ENCODE data around the gene MRM2.

Gene MRM2

DNA sequence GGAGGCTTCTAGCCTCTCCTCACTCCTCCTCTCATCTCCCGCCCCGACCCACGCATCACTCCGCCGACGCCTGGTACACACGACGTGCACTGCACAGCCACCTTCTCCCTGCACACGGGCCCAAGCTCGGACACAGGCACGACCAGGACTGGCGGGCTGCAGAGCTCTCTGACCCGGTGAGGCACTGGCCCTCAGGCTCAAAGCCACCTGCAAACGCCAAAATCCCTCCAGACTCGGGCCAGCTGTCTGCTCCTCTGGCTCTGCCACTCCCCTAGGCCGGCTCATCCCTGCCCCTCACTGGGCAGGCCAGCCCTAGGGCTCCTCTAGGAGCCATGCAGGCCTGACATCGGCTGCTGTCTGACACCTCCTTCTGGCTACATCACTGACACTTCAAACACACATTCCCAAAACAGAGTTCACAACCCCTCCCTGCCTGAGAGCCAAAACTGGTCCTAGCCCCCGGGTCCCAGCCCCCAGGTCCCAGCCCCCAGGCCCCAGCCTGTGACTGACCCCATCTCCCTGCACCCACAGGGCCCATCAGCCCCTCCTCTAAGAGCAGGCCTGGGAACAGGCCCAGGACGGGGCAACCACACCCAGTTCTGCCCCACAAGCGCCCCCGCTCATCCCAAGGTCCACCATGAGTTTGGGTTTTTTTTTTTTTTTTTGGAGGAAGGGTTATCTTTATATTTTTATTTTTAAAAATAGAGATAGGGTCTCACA is 44.4 kb downstream of the MRM2 start:
- TF ChIP-seq, protein P1, sequence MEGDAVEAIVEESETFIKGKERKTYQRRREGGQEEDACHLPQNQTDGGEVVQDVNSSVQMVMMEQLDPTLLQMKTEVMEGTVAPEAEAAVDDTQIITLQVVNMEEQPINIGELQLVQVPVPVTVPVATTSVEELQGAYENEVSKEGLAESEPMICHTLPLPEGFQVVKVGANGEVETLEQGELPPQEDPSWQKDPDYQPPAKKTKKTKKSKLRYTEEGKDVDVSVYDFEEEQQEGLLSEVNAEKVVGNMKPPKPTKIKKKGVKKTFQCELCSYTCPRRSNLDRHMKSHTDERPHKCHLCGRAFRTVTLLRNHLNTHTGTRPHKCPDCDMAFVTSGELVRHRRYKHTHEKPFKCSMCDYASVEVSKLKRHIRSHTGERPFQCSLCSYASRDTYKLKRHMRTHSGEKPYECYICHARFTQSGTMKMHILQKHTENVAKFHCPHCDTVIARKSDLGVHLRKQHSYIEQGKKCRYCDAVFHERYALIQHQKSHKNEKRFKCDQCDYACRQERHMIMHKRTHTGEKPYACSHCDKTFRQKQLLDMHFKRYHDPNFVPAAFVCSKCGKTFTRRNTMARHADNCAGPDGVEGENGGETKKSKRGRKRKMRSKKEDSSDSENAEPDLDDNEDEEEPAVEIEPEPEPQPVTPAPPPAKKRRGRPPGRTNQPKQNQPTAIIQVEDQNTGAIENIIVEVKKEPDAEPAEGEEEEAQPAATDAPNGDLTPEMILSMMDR (IDR thresholded peaks at IDR 0.05) = no peak
- no peak overlapping the region for H3K4me3 ChIP-seq (ENCODE audit: low read depth in 1 of 2, low read length in 1 of 2)
- no peak overlapping the region for H3K27ac ChIP-seq
- no peaks in the 10 kb centered on the region for H3K4me1 ChIP-seq (ENCODE audit: control insufficient read depth in 1 of 2, insufficient read depth in 1 of 2, low read depth in 1 of 2, low read length in 1 of 2)
- H3K9me3 ChIP-seq = no peaks in the 10 kb centered on the region
- no peaks in the 10 kb centered on the region for H3K27me3 ChIP-seq
- H3K36me3 ChIP-seq = peaks cover 58% of the 10 kb centered on the region

DNA sequence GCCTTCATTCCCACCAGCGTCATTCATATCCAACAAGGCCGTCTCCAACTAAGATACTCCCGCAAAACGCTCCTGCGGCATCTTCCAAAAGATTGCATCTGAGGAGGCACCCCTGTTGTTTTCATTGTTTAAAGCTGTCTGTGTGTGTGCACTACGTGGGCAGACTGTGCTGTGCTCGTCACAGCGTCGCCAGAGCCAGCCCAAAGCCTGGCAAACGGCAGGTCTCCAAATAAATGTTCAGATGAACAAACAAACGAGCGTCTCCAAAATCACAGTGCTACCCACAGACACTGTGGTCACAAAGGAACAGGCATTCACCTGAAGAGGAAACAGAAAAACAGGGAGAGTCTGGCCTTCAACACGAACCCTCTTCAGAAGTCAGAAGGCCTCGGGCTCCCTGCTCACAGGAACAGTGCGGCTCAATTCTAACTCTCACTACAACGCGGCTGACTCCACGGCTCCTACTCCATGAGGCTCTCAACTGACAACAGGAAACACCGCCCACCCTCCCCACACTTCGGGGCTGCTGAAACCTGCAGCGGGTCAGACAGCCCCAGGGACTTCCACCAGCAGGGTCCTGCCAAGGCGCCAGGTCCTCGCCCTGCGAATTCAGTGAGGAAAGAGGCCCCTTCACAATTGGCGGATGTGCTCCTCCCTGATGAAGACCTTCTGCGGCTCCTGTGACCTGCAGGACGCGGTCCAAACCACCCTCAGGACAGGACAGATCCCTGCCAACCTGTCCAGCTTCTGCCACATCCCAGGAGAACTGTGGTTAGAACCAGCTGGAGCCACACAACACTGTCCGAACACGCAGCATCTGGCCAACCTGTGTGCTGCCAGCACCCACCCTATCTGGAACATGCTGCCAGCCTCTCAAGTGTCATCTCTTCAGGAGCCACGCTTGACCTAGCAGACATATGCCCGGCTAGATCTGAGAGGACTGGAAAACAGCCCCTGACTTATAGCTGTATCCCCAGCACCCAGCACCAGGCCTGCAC is 45.3 kb downstream of the MRM2 start:
- H3K27ac ChIP-seq = no peak overlapping the region
- TF ChIP-seq, protein P1 (IDR thresholded peaks at IDR 0.05) = no peak
- H3K36me3 ChIP-seq = peaks cover 52% of the 10 kb centered on the region

DNA sequence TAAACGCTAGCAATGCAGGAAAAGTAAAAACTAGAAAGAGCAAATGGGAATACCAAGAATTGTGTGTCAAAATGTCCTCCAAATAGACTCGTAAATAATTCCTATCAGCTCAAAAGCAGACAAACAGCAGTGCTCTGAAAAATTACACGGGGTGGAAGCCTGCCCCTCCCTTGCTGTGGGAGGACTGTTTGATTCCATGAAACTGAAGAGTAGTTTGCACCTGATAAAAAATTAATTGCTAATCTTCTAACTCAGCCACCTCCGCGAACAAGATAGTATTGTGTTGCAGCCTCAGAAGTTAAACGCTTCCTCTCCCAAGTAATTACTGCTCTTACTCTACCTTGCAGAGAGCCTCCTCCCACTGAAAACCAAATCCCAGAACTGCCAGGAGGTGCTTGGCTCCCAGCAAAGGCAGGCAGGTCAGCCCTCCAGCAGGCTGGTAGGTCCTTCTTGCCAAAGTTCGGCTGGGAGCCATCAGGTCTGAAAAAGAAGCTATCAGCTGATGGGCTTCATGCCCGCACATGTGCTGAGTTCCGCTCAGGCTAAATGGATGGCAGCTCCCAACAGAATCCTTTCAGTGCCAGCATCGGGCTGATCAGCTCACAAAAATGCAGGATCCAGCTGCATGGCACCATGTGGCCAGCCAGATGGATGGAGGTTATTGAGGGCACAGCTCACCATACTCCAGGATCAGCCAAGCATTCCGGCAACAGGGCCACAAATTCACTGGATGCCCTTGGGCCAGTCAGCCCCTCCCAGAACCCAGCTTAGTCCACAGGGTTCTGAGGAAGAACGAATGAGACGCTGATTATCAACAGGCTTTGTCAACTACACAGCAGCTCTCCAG is 46.4 kb downstream of the MRM2 start:
- H3K27me3 ChIP-seq = no peaks in the 10 kb centered on the region
- H3K9me3 ChIP-seq = no peaks in the 10 kb centered on the region
- H3K36me3 ChIP-seq = peaks cover 43% of the 10 kb centered on the region
- H3K4me1 ChIP-seq (ENCODE audit: control insufficient read depth in 1 of 2, insufficient read depth in 1 of 2, low read depth in 1 of 2, low read length in 1 of 2) = no peaks in the 10 kb centered on the region
- TF ChIP-seq, protein P1 (IDR thresholded peaks at IDR 0.05) = no peak
- H3K4me3 ChIP-seq (ENCODE audit: low read depth in 1 of 2, low read length in 1 of 2) = no peak overlapping the region
- H3K27ac ChIP-seq = no peak overlapping the region

More for the DNA sequence above, 45.3 kb downstream of the MRM2 start:
- Histone ChIP-seq H3K9me3 (no peaks in the 10 kb centered on the region), H3K27me3 (no peaks in the 10 kb centered on the region), H3K4me3 (ENCODE audit: low read depth in 1 of 2, low read length in 1 of 2) (no peak overlapping the region), H3K4me1 (ENCODE audit: control insufficient read depth in 1 of 2, insufficient read depth in 1 of 2, low read depth in 1 of 2, low read length in 1 of 2) (no peaks in the 10 kb centered on the region)

DNA sequence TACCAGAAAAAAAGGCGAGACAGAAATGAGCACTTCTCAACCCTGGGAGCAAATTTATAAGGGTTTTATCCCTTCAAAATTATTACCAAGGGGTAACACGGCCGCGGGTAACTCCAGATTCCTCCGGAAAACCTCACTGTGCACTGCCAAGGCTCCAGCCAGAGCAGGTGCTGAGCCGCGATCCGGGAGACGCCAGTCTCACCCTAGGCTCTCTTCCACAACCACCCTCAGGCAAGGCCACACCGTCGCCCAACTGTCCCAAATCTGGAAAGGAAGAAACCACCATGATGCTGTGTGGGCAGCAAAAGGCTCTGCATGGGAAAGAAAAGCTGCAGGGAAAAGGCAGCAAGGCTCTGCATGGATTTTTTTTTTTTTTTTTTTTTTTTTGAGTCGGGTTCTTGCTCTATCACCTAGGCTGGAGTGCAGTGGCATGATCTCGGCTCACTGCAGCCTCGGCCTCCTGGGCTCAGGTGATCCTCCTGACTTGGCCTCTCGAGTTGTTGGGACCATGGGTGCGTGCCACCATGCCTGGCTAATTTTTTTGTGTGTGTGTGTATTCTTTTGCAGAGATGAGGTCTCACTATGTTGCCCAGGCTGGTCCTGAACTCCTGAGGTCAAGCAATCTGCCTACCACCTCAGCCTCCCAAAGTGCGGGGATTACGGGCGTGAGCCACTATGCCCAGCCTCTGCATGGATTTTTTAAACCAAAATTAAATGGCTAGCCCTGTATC is 48.3 kb downstream of the MRM2 start:
- no peaks in the 10 kb centered on the region for H3K4me1 ChIP-seq (ENCODE audit: control insufficient read depth in 1 of 2, insufficient read depth in 1 of 2, low read depth in 1 of 2, low read length in 1 of 2)
- no peak overlapping the region for H3K4me3 ChIP-seq (ENCODE audit: low read depth in 1 of 2, low read length in 1 of 2)
- no peaks in the 10 kb centered on the region for H3K27me3 ChIP-seq
- H3K9me3 ChIP-seq = no peaks in the 10 kb centered on the region
- no peak overlapping the region for H3K27ac ChIP-seq
- TF ChIP-seq, protein P1 (IDR thresholded peaks at IDR 0.05) = no peak
- H3K36me3 ChIP-seq = peaks cover 24% of the 10 kb centered on the region
